BE2C (cell line): ENCODE measurements around the gene MRPS5.

Experiments used
- DNase-seq: peaks from one replicate; pipeline ENCODE4 v3.0.0-alpha.2; 2020
- H3K27me3 ChIP-seq: fragments of 250-450 bp; sonication (Bioruptor Pico); 2 replicates; pipeline ENCODE4 v1.5.1; 2020; ENCODE audit warnings: mild to moderate bottlenecking
- H3K36me3 ChIP-seq: fragments of 250-450 bp; sonication (Bioruptor Pico); 2 replicates; pipeline ENCODE4 v1.5.1; 2020; ENCODE audit warnings: mild to moderate bottlenecking
- H3K4me1 ChIP-seq: fragments of 250-450 bp; sonication (Bioruptor Pico); 2 replicates; pipeline ENCODE4 v1.5.1; 2020
- H3K4me3 ChIP-seq: 2 replicates; pipeline ENCODE4 v1.5.1; 2011; ENCODE audit warnings: low read depth, low read length
- H3K9me3 ChIP-seq: fragments of 250-450 bp; sonication (Bioruptor Pico); 2 replicates; pipeline ENCODE4 v1.5.1; 2020
- CTCF ChIP-seq: IDR thresholded peaks from 2 replicates; pipeline ENCODE4 v1.5.1; 2012; ENCODE audit warnings: mild to moderate bottlenecking, low read depth, low read length

MRPS5 gene

GRCh38 chr2:95053543-95053942 lies 68.1 kb downstream of the MRPS5 start:
- H3K4me3 ChIP-seq, result no peak overlapping the region
- H3K9me3 ChIP-seq, result no peaks in the 10 kb centered on the region
- no peak for TF ChIP-seq CTCF
- H3K27me3 ChIP-seq, result no peaks in the 10 kb centered on the region
- no peaks in the 10 kb centered on the region for H3K4me1 ChIP-seq
- no peaks in the 10 kb centered on the region for H3K36me3 ChIP-seq
- no peak for DNase-seq

- Histone ChIP-seq H3K9me3 (no peaks in the 10 kb centered on the region), H3K4me1 (no peaks in the 10 kb centered on the region), H3K4me3 (no peak overlapping the region), H3K36me3 (no peaks in the 10 kb centered on the region), H3K27me3 (no peaks in the 10 kb centered on the region)
- DNase-seq, result no peak
- no peak for TF ChIP-seq CTCF
Measured at GRCh38 chr2:95052804-95053479, 68.7 kb downstream of the MRPS5 start.

- no peaks in the 10 kb centered on the region for H3K36me3 ChIP-seq
- no peaks in the 10 kb centered on the region for H3K27me3 ChIP-seq
- no peaks in the 10 kb centered on the region for H3K4me1 ChIP-seq
- DNase-seq, result no peak
- no peak for TF ChIP-seq CTCF
- H3K4me3 ChIP-seq, result no peak overlapping the region
- no peaks in the 10 kb centered on the region for H3K9me3 ChIP-seq
Measured at GRCh38 chr2:95052307-95052706, 69.3 kb downstream of the MRPS5 start.

GRCh38 chr2:95051626-95052025 lies 70.0 kb downstream of the MRPS5 start:
- Histone ChIP-seq H3K9me3 (no peaks in the 10 kb centered on the region), H3K27me3 (no peaks in the 10 kb centered on the region), H3K36me3 (no peaks in the 10 kb centered on the region), H3K4me3 (no peak overlapping the region), H3K4me1 (no peaks in the 10 kb centered on the region)
- TF ChIP-seq CTCF, result no peak
- DNase-seq, result no peak

GRCh38 chr2:95050385-95051300 lies 71.0 kb downstream of the MRPS5 start:
- H3K27me3 ChIP-seq, result no peaks in the 10 kb centered on the region
- no peaks in the 10 kb centered on the region for H3K4me1 ChIP-seq
- no peak overlapping the region for H3K4me3 ChIP-seq
- no peak for TF ChIP-seq CTCF
- no peak for DNase-seq
- H3K9me3 ChIP-seq, result no peaks in the 10 kb centered on the region
- no peaks in the 10 kb centered on the region for H3K36me3 ChIP-seq

- Histone ChIP-seq H3K27me3 (no peaks in the 10 kb centered on the region), H3K9me3 (no peaks in the 10 kb centered on the region), H3K4me1 (no peaks in the 10 kb centered on the region), H3K36me3 (no peaks in the 10 kb centered on the region), H3K4me3 (no peak overlapping the region)
- DNase-seq, result no peak
- TF ChIP-seq CTCF, result no peak
Measured at GRCh38 chr2:95049961-95050360, 71.6 kb downstream of the MRPS5 start.
